ENCODE data around the gene LCN2.
A peak's percentile ranks its signal among the peaks of the same experiment; 100 is the strongest.

LCN2 gene

GRCh38 chr9:128151309-128152132 is 2.3 kb downstream of the LCN2 start:
- no peak for DNase-seq
- Histone ChIP-seq H3K27me3 (ENCODE audit: insufficient read depth, low read depth, severe bottlenecking) (no peaks in the 10 kb centered on the region), H3K4me3 (ENCODE audit: low read depth, low read length) (no peak overlapping the region), H3K9me3 (ENCODE audit: severe bottlenecking) (no peaks in the 10 kb centered on the region), H3K36me3 (no peaks in the 10 kb centered on the region), H3K27ac (peak overlapping the region; percentile 67)
- TF ChIP-seq, protein P1, sequence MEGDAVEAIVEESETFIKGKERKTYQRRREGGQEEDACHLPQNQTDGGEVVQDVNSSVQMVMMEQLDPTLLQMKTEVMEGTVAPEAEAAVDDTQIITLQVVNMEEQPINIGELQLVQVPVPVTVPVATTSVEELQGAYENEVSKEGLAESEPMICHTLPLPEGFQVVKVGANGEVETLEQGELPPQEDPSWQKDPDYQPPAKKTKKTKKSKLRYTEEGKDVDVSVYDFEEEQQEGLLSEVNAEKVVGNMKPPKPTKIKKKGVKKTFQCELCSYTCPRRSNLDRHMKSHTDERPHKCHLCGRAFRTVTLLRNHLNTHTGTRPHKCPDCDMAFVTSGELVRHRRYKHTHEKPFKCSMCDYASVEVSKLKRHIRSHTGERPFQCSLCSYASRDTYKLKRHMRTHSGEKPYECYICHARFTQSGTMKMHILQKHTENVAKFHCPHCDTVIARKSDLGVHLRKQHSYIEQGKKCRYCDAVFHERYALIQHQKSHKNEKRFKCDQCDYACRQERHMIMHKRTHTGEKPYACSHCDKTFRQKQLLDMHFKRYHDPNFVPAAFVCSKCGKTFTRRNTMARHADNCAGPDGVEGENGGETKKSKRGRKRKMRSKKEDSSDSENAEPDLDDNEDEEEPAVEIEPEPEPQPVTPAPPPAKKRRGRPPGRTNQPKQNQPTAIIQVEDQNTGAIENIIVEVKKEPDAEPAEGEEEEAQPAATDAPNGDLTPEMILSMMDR (IDR thresholded peaks at IDR 0.05; ENCODE audit: low read depth, low read length): no peak

GRCh38 chr9:128152133-128153059 is 3.1 kb downstream of the LCN2 start:
- Histone ChIP-seq H3K9me3 (ENCODE audit: severe bottlenecking) (no peaks in the 10 kb centered on the region), H3K4me3 (ENCODE audit: low read depth, low read length) (no peak overlapping the region), H3K36me3 (no peaks in the 10 kb centered on the region), H3K27ac (no peak overlapping the region), H3K27me3 (ENCODE audit: insufficient read depth, low read depth, severe bottlenecking) (no peaks in the 10 kb centered on the region)
- DNase-seq: no peak
- TF ChIP-seq, protein P1 (IDR thresholded peaks at IDR 0.05; ENCODE audit: low read depth, low read length): no peak

DNA sequence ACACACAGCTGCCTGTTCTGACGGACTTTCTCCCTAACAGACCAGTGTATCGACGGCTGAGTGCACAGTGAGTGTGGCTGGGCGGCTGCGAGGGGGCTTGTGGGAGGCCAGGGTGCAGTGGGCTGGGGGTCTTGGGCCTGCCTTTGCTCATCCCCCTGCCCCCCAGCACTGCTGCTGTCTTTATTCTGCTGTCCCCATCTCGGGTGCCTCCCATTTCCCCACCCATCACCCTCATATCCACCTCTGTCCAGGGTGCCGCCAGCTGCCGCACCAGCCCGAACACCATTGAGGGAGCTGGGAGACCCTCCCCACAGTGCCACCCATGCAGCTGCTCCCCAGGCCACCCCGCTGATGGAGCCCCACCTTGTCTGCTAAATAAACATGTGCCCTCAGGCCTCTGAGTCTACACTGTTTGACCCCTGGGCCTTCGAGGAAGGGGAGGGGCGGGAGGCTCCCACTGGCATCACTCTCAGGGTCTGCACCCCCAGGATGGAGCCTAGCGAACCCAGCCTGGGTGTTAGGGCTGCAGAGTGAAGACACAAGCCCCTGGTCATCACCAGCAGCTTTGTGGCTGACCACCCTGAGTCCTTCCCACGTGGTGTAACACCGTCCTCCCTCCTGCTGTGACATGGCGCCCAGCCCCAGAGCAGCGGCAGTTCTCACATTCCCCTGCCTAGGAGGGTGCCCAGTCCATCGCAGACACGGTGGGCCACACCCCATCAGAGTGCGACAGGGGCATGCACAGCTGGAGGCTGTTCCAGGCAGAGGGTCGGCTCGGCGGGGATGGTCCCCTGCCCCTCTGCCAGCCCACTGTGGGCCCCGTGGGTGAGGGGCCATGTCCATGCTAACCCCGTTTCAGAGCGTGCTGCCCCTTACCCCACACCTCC is 4.0 kb downstream of the LCN2 start:
- TF ChIP-seq, protein P1 (IDR thresholded peaks at IDR 0.05; ENCODE audit: low read depth, low read length): no peak
- no peak overlapping the region for H3K27ac ChIP-seq
- H3K27me3 ChIP-seq (ENCODE audit: insufficient read depth, low read depth, severe bottlenecking): no peaks in the 10 kb centered on the region

GRCh38 chr9:128153947-128154695 is 4.9 kb downstream of the LCN2 start:
- H3K27ac ChIP-seq: no peak overlapping the region
- no peaks in the 10 kb centered on the region for H3K27me3 ChIP-seq (ENCODE audit: insufficient read depth, low read depth, severe bottlenecking)
- TF ChIP-seq, protein P1 (IDR thresholded peaks at IDR 0.05; ENCODE audit: low read depth, low read length): no peak
- no peaks in the 10 kb centered on the region for H3K36me3 ChIP-seq
- H3K4me3 ChIP-seq (ENCODE audit: low read depth, low read length): no peak overlapping the region
- H3K9me3 ChIP-seq (ENCODE audit: severe bottlenecking): no peaks in the 10 kb centered on the region
- DNase-seq: no peak

More for the DNA sequence above, 4.0 kb downstream of the LCN2 start:
- Histone ChIP-seq H3K36me3 (no peaks in the 10 kb centered on the region), H3K4me3 (ENCODE audit: low read depth, low read length) (no peak overlapping the region), H3K9me3 (ENCODE audit: severe bottlenecking) (no peaks in the 10 kb centered on the region)
- no peak for DNase-seq
